Right lobe of liver (tissue), 6 donors: Measurements from ENCODE around the gene CSTF3. TPM values are rescaled to one million over a fixed set of nuclear protein-coding genes. Genes with fewer than 3 reads are reported as not detected.
"Not testable (repeated sequence)": the region's sequence is repeated elsewhere in the genome, so short reads cannot be mapped to it uniquely, and the experiment has no call there.

Experiments used
- ATAC-seq, 4 donors: fragments of 200-7000 bp; cut with Tn5 transposase; one replicate each; pipeline ENCODE4 v1.9.1; 2020; ENCODE audit warnings: mild to moderate bottlenecking in 4 of 4, moderate library complexity in 4 of 4
- DNase-seq, 3 donors: peaks; one replicate each; pipeline ENCODE4 v3.0.0-alpha.2; 2020
- H3K27ac ChIP-seq, 3 donors: fragments of 200-600 bp; one replicate each; pipeline ENCODE4 v1.8.0; 2022
- H3K27me3 ChIP-seq, 2 donors: fragments of 200-600 bp; one replicate each; pipeline ENCODE4 v1.8.0; 2022
- H3K36me3 ChIP-seq, 4 donors: fragments of 200-600 bp; sonication (generic) in 1 of 4; one replicate each; pipeline versions ENCODE4 v1.5.1 to v1.8.0; 2017 to 2022; ENCODE audit warnings: control low read depth in 1 of 4
- H3K4me1 ChIP-seq, 4 donors: fragments of 200-600 bp; sonication (generic) in 1 of 4; one replicate each; pipeline versions ENCODE4 v1.5.1 to v1.8.0; 2017 to 2022; ENCODE audit warnings: control low read depth in 1 of 4
- H3K4me3 ChIP-seq, 3 donors: fragments of 200-600 bp; one replicate each; pipeline ENCODE4 v1.8.0; 2022
- H3K9me3 ChIP-seq, 4 donors: fragments of 200-600 bp; sonication (generic) in 1 of 4; one replicate each; pipeline versions ENCODE4 v1.5.1 to v1.8.0; 2017 to 2022; ENCODE audit warnings: control low read depth in 1 of 4
- POLR2A ChIP-seq: fragments of 450-650 bp; IDR thresholded peaks from one replicate; pipeline ENCODE4 v1.6.1; 2017; ENCODE audit warnings: antibody characterized with exemption, mild to moderate bottlenecking
- WGBS: methylation state at CpG from one replicate; pipeline ENCODE4 v1.1.6; 2018; ENCODE audit warnings: low coverage, low lambda C conversion rate; ENCODE audit not compliant: insufficient coverage; ENCODE audit errors: missing lambda C conversion rate; 5-methylcytosine and 5-hydroxymethylcytosine counted together
- intact Hi-C, 2 donors: fragments of 100-400 bp; cut with DNase I; formaldehyde crosslinking; loops; one replicate each; pipeline versions ENCODE4 v1.11.2 to v1.14.1; 2022
- total RNA-seq, 6 experiments: library from RNA; depleted of rRNA in 2 of 6; stranded (reverse); fragments of >200 nt in 2 of 6; fragmentation: NEBNext Ultra II Directional in 3 of 6; extraction: Animal tissue kit (Norgen Biotek cat#: 25700) in 3 of 6; gene quantifications; one replicate each; pipeline versions ENCODE4 v1.1.0 to v1.2.4, GENCODE V29; 2016 to 2023
- TF ChIP-seq, protein P1 (sequence below), 4 donors: fragments of 200-600 bp in 3 of 4; fragments of 450-650 bp in 1 of 4; IDR thresholded peaks; one replicate each; pipeline versions ENCODE4 v1.5.1 to v1.8.0; 2016 to 2022; ENCODE audit warnings: antibody characterized with exemption in 4 of 4, mild to moderate bottlenecking in 2 of 4
- donor health status: DM: no; HTN: yes; CAD: no.
- donor health status: DM: no; HTN: no; CAD: no.
- donor health status: DM: no; HTN: no; CAD: no.
- donor health status: DM: no; HTN: yes; CAD: no.
- donor health status: DM: no; HTN: yes; CAD: no.

Gene CSTF3
- total RNA-seq, 6 experiments from 2014 or later: 11.5 to 14.0 (median 12.0) TPM

DNA sequence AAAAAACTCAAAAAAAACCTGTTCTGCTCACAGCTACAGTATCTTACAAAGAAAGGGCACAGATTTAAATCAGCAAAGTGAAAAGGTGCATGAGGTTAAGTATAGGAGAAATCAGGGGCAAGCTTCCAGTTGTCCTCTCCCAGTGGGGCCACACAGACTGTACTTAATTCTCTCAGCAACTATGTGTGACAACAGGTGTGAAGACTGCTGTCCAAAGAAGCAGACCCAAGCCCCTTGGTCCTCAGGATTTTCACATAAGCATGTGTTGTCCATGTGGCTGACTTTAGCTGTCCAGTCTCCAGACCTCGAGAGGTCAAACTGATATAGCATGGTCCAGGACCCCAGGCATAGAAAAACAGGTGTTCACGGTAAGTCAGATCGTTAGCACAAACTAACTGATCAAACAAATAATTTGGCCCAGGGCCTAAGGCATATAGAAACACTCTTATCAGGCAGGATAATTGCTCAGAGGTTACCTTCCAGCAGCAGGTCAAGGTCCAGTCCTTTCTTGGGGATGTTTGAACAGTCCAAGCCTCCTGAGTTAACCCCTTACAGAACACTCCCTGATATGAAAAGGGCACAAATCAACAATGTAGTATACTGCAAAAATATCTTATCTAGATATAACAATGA is 21.1 kb upstream of the CSTF3 start:
- TF ChIP-seq, protein P1, sequence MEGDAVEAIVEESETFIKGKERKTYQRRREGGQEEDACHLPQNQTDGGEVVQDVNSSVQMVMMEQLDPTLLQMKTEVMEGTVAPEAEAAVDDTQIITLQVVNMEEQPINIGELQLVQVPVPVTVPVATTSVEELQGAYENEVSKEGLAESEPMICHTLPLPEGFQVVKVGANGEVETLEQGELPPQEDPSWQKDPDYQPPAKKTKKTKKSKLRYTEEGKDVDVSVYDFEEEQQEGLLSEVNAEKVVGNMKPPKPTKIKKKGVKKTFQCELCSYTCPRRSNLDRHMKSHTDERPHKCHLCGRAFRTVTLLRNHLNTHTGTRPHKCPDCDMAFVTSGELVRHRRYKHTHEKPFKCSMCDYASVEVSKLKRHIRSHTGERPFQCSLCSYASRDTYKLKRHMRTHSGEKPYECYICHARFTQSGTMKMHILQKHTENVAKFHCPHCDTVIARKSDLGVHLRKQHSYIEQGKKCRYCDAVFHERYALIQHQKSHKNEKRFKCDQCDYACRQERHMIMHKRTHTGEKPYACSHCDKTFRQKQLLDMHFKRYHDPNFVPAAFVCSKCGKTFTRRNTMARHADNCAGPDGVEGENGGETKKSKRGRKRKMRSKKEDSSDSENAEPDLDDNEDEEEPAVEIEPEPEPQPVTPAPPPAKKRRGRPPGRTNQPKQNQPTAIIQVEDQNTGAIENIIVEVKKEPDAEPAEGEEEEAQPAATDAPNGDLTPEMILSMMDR (IDR thresholded peaks at IDR 0.05): no peak
- no peak for TF ChIP-seq POLR2A
- 19% methylated on average over 2 of the region's 3 CpGs for WGBS
- no peak overlapping the region for H3K4me3 ChIP-seq
- H3K9me3 ChIP-seq: no peaks in the 10 kb centered on the region
- H3K4me1 ChIP-seq: no peaks in the 10 kb centered on the region
- no peak for DNase-seq
- no peaks in the 10 kb centered on the region for H3K36me3 ChIP-seq
- no peaks in the 10 kb centered on the region for H3K27me3 ChIP-seq
- intact Hi-C loops: no loop called here
- no peak for ATAC-seq
- H3K27ac ChIP-seq: no peak overlapping the region

DNA sequence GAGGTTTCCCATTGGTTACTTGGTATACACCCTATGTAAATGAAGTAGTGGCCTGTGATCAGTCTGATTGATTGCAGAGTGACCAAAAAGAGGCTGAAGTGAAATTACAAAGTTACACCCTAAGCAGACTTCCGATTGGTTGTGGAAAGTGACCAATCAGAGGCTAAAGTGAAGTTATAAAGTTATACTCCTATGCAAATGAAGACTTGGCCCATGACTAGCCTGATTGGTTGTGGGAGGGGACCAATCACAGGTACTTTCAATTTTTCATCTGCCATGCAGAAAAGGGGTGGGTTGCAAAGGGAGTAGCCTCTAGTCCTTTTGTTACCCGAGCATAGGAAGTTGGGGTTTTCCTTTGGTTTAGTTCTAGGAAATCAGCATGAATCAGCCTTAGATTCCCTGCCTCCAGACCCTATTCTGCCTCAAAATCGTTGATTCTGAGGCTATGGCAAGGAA is 18.1 kb upstream of the CSTF3 start:
- H3K4me3 ChIP-seq: no peak overlapping the region
- 54% methylated on average over 3 of the region's 3 CpGs for WGBS
- H3K27me3 ChIP-seq: no peaks in the 10 kb centered on the region
- no peaks in the 10 kb centered on the region for H3K4me1 ChIP-seq
- ATAC-seq (no peak), DNase-seq (no peak)
- TF ChIP-seq, protein P1 (IDR thresholded peaks at IDR 0.05): no peak
- no peak for TF ChIP-seq POLR2A
- no peaks in the 10 kb centered on the region for H3K9me3 ChIP-seq
- no peaks in the 10 kb centered on the region for H3K36me3 ChIP-seq
- intact Hi-C loops: loop anchor here in 1 of 2 donors (10.0 kb wide), 1 partner anchor 145 kb away; no protein-coding TSS in a partner anchor
- no peak overlapping the region for H3K27ac ChIP-seq

DNA sequence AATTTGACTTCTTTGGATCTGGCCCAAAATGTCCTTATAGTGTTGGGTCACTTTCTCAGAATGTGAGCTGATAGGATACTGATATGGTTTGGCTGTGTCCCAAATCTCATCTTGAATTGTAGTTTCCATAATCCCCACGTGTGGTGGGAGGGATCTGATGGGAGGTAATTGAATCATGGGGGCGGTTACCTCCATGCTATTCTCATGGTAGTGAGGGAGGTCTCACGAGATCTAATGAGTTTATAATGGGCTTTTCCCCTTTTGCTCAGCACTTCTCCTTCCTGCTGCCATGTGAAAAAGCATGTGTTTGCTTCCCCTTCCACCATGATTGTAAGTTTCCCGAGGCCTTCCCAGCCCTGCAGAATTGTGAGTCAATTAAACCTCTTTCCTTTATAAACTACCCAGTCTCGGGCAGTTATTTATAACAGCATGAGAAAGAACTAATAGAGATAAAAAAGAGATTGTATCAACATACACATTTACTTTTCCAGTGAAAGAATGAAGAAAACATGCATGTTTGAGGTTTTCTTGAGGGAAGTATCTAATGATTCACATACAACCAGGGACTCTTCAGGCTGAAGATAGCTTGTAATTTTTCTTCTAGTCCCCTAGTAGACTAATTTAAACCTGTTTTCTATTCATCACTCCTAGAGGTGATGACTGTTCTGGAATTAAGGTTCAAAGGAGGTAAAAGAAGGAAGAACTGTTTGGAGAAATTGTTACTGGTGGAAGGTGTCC is 17.3 kb upstream of the CSTF3 start:
- Histone ChIP-seq H3K27ac (no peak overlapping the region), H3K9me3 (no peaks in the 10 kb centered on the region), H3K36me3 (no peaks in the 10 kb centered on the region), H3K27me3 (no peaks in the 10 kb centered on the region), H3K4me1 (no peaks in the 10 kb centered on the region), H3K4me3 (no peak overlapping the region)
- WGBS: 48% methylated on average over 5 of the region's 5 CpGs
- intact Hi-C loops: loop anchor here in 1 of 2 donors (10.0 kb wide), 1 partner anchor 146 kb away; no protein-coding TSS in a partner anchor
- no peak for DNase-seq
- ATAC-seq: no peak
- TF ChIP-seq, protein P1 (IDR thresholded peaks at IDR 0.05): no peak
- no peak for TF ChIP-seq POLR2A

DNA sequence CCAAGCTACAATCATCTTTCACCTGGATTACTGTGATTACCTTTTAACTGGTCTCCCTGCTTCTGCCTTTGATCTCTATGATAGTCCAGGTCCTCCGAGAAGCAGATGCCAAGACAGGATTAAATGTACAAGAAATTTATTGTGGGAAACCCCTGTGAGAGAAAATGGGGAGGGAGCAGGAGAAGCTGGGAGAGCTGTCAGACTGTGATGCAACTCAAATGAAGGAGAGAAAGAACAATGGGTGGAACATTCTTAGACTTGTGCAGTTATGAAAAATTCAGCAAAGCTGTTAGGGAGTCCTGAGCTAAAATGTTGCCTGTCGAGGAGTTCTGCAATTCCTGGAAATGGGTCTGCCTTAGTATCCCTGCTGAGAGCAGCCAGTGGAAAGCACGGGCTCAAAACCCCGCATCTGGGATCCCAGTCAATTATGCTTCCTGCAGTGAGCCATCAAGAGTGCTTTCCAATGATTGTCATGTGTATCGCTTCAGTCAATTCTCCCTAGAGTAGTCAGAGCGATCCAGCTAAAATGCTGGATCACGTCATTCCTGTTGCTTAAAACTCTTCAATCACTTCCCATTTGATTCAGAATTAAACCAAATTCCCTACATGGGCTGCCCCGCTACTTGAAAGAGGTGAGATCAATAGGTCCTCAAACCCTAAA is 16.5 kb upstream of the CSTF3 start:
- intact Hi-C loops: loop anchor here in 1 of 2 donors (10.0 kb wide), 1 partner anchor 147 kb away; no protein-coding TSS in a partner anchor
- Histone ChIP-seq H3K27ac (no peak overlapping the region), H3K4me3 (no peak overlapping the region), H3K36me3 (no peaks in the 10 kb centered on the region), H3K4me1 (no peaks in the 10 kb centered on the region), H3K27me3 (no peaks in the 10 kb centered on the region), H3K9me3 (no peaks in the 10 kb centered on the region)
- WGBS: 84% methylated on average over 5 of the region's 8 CpGs
- no peak for TF ChIP-seq POLR2A
- TF ChIP-seq, protein P1 (IDR thresholded peaks at IDR 0.05): no peak
- ATAC-seq (no peak), DNase-seq (no peak)

DNA sequence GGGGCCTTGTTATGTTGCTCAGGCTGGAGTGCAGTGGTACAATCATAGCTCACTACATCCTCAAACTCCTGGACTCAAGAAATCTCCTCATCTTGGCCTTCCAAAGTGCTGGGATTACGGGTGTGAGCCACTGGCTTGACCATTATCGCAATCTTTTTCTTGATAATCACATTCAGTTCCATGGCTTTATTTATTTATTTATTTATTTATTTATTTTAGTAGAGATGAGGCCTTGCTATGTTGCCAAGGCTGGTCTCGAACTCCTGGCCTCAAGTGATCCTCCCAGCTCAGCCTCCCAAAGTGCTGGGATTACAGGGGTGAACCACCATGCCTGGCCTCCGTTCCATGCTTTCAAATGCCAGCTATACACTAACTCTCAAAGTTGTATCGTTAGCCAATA is 15.5 kb upstream of the CSTF3 start:
- not testable (repeated sequence) for DNase-seq, H3K27me3 ChIP-seq, H3K27ac ChIP-seq, ATAC-seq, H3K9me3 ChIP-seq, H3K4me1 ChIP-seq, H3K36me3 ChIP-seq, H3K4me3 ChIP-seq
- intact Hi-C loops: loop anchor here in 1 of 2 donors (10.0 kb wide), 1 partner anchor 148 kb away; no protein-coding TSS in a partner anchor
- WGBS: 93% methylated on average over 5 of the region's 5 CpGs
